HG02970 (cell line): ENCODE results near the gene SHISA2.

Experiments
- ATAC-seq: cut with Tn5 transposase; IDR thresholded peaks from one replicate; pipeline ENCODE4 v1.9.1; 2021; ENCODE audit warnings: mild to moderate bottlenecking, moderate library complexity, moderate number of reproducible peaks; ENCODE audit not compliant: unreplicated experiment, low FRiP score

SHISA2 gene

GRCh38 chr13:26050568-26051230 is 1.1 kb downstream of the SHISA2 start:
- ATAC-seq, result no peak

GRCh38 chr13:26048741-26049140 is 3.1 kb downstream of the SHISA2 start:
- no peak for ATAC-seq

GRCh38 chr13:26047040-26047439 is 4.8 kb downstream of the SHISA2 start:
- no peak for ATAC-seq

- no peak for ATAC-seq
These were observed 5.2 kb downstream of the SHISA2 start for GRCh38 chr13:26046639-26047038.

GRCh38 chr13:26045142-26045541 is 6.7 kb downstream of the SHISA2 start:
- no peak for ATAC-seq

- ATAC-seq, result no peak
These were observed 9.0 kb downstream of the SHISA2 start for GRCh38 chr13:26042785-26043184.

GRCh38 chr13:26041444-26041843 is 10.4 kb downstream of the SHISA2 start:
- ATAC-seq, result no peak

- no peak for ATAC-seq
These were observed 12.8 kb downstream of the SHISA2 start for GRCh38 chr13:26038931-26039475.

- no peak for ATAC-seq
These were observed 14.5 kb downstream of the SHISA2 start for GRCh38 chr13:26037302-26037701.

GRCh38 chr13:26036383-26036782 is 15.4 kb downstream of the SHISA2 start:
- no peak for ATAC-seq

- no peak for ATAC-seq
These were observed 17.8 kb downstream of the SHISA2 start for GRCh38 chr13:26034018-26034417.

- no peak for ATAC-seq
These were observed 21.5 kb downstream of the SHISA2 start for GRCh38 chr13:26030331-26030730.

GRCh38 chr13:26029581-26030136 is 22.2 kb downstream of the SHISA2 start:
- no peak for ATAC-seq

- no peak for ATAC-seq
These were observed 25.6 kb downstream of the SHISA2 start for GRCh38 chr13:26026211-26026610.

- no peak for ATAC-seq
These were observed 26.0 kb downstream of the SHISA2 start for GRCh38 chr13:26025771-26026170.

GRCh38 chr13:26025196-26025595 is 26.6 kb downstream of the SHISA2 start:
- ATAC-seq, result no peak

GRCh38 chr13:26024558-26024957 is 27.3 kb downstream of the SHISA2 start:
- no peak for ATAC-seq

GRCh38 chr13:26022538-26023292 is 29.1 kb downstream of the SHISA2 start:
- no peak for ATAC-seq

GRCh38 chr13:26021956-26022355 is 29.9 kb downstream of the SHISA2 start:
- ATAC-seq, result no peak

GRCh38 chr13:26021516-26021915 is 30.3 kb downstream of the SHISA2 start:
- no peak for ATAC-seq

GRCh38 chr13:26020891-26021290 is 30.9 kb downstream of the SHISA2 start:
- no peak for ATAC-seq
